Measurements from ENCODE around the gene CARD19. TPM values are rescaled to one million over a fixed set of nuclear protein-coding genes. Genes with fewer than 3 reads are reported as not detected.
"Not testable (repeated sequence)": the region's sequence is repeated elsewhere in the genome, so short reads cannot be mapped to it uniquely, and the experiment has no call there.

The CARD19 gene
- total RNA-seq, 1 donor = 38.9 TPM

- DNase-seq (ENCODE audit: low read depth) = peak; percentile 99
- TF ChIP-seq, protein P1, sequence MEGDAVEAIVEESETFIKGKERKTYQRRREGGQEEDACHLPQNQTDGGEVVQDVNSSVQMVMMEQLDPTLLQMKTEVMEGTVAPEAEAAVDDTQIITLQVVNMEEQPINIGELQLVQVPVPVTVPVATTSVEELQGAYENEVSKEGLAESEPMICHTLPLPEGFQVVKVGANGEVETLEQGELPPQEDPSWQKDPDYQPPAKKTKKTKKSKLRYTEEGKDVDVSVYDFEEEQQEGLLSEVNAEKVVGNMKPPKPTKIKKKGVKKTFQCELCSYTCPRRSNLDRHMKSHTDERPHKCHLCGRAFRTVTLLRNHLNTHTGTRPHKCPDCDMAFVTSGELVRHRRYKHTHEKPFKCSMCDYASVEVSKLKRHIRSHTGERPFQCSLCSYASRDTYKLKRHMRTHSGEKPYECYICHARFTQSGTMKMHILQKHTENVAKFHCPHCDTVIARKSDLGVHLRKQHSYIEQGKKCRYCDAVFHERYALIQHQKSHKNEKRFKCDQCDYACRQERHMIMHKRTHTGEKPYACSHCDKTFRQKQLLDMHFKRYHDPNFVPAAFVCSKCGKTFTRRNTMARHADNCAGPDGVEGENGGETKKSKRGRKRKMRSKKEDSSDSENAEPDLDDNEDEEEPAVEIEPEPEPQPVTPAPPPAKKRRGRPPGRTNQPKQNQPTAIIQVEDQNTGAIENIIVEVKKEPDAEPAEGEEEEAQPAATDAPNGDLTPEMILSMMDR (IDR thresholded peaks at IDR 0.05; ENCODE audit: insufficient read depth, low read length) = no peak
- H3K4me3 ChIP-seq (ENCODE audit: low read depth, low read length) = peak overlapping the region; percentile 58
Observed at GRCh38 chr9:93095205-93096130, 549 bp upstream of the CARD19 start.

DNA sequence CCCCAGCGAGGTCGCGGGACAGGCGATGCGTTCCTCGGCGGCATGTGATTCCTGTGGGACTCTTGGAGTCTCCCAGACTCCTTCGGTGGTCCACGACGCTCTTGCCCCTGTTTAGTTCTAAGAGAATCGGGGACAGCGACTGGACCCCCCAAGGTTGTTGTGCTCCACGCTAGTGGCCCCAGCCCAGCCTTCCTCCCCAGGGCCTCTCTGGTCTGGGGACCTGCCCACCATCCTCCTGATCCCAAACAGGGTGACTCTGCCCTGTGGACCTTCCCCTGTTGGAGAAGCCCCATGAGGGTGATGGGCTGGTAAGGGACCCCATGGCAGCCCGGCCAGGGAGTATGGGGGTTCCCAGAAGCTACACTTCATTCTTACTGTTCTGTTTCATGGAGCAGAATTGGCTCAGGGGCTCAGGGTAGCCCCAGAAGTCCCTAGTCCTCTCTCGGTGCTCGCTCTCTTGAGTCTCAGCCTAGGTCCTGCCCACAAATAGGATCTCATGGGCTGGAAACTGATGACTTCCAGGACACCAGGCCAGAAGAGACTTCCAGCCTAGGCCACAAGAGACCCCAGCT, 880 bp downstream of the CARD19 start:
- peak overlapping the region; percentile 80 for H3K4me3 ChIP-seq (ENCODE audit: low read depth, low read length)
- TF ChIP-seq, protein P1 (IDR thresholded peaks at IDR 0.05; ENCODE audit: insufficient read depth, low read length) = no peak
- no peak for DNase-seq (ENCODE audit: low read depth)

DNA sequence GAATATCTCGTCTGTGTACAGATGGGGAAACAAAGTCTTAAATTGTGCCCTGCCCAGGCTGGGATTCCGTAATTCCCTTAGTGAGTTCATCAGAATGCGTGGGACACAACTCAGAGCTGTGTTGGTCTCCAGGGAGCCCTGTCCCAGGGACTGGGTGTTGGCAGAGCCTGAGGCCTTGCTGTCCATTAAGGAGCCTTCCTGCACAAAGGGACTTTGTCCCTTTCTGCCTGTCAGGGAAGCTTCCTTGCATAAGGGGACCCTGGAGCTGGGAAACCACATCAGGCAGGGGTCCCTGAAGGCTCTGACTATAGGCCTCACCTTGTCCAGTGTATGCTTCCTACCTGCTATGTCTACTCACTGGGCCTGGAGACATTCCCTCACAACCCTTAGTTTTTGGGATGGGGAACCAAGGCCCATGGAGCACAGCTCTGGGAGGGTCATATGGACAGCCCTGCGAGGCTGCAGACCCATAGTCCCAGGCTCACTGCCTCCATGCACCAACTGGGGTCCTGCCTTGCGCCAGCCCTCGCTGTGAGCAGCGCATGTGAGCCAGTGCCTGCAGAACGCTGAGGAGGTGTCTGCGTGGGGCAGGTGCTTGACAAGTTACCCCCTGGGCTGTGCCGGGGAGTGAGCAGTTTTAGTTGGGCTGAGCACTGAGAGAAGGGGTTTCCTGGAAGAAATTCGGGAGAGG, 1.6 kb downstream of the CARD19 start:
- no peak for DNase-seq (ENCODE audit: low read depth)
- TF ChIP-seq, protein P1 (IDR thresholded peaks at IDR 0.05; ENCODE audit: insufficient read depth, low read length) = no peak
- peak overlapping the region; percentile 80 for H3K4me3 ChIP-seq (ENCODE audit: low read depth, low read length)

- H3K4me3 ChIP-seq (ENCODE audit: low read depth, low read length) = peak overlapping the region; percentile 46
- TF ChIP-seq, protein P1 (IDR thresholded peaks at IDR 0.05; ENCODE audit: insufficient read depth, low read length) = no peak
Observed at GRCh38 chr9:93098236-93098946, 2.4 kb downstream of the CARD19 start.

GRCh38 chr9:93099551-93100275, 3.7 kb downstream of the CARD19 start:
- TF ChIP-seq, protein P1 (IDR thresholded peaks at IDR 0.05; ENCODE audit: insufficient read depth, low read length) = no peak
- no peak overlapping the region for H3K4me3 ChIP-seq (ENCODE audit: low read depth, low read length)
- DNase-seq (ENCODE audit: low read depth) = no peak

More at GRCh38 chr9:93098236-93098946, 2.4 kb downstream of the CARD19 start:
- peak; percentile 98 for DNase-seq (ENCODE audit: low read depth)

GRCh38 chr9:93100276-93100636, 4.2 kb downstream of the CARD19 start:
- TF ChIP-seq, protein P1 (IDR thresholded peaks at IDR 0.05; ENCODE audit: insufficient read depth, low read length) = no peak
- no peak overlapping the region for H3K4me3 ChIP-seq (ENCODE audit: low read depth, low read length)

DNA sequence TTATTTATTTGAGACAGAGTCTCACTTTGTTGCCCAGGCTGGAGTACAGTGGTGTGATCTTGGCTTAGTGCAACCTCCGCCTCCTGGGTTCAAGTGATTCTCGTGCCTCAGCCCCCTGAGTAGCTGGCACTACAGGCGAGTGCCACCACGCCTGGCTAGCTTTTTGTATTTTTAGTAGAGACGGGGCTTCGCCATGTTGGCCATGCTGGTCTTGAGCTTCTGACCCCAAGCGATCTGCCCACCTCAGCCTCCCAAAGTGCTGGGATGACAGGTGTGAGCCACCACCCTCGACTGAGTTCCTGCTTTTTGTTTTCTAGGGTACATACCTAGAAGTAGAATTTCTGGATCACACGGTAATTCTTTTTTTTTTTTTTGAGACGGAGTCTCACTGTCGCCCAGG, 5.1 kb downstream of the CARD19 start:
- DNase-seq (ENCODE audit: low read depth); H3K4me3 ChIP-seq (ENCODE audit: low read depth, low read length): not testable (repeated sequence)

More at GRCh38 chr9:93100276-93100636, 4.2 kb downstream of the CARD19 start:
- no peak for DNase-seq (ENCODE audit: low read depth)

Measured in fibroblast of the aortic adventitia (primary cell).